Posterior vena cava (tissue), 2 donors: ENCODE data around the gene CCDC88A. TPM values are rescaled to one million over a fixed set of nuclear protein-coding genes. Genes with fewer than 3 reads are reported as not detected.
"Not testable (repeated sequence)": the region's sequence is repeated elsewhere in the genome, so short reads cannot be mapped to it uniquely, and the experiment has no call there.

Source experiments
- DNase-seq: peaks from one replicate; pipeline ENCODE4 v3.0.0-alpha.2; 2020; ENCODE audit warnings: low spot score
- intact Hi-C, 2 donors: fragments of 100-400 bp; cut with DNase I; formaldehyde crosslinking; loops; one replicate each; pipeline versions ENCODE4 v1.14.1 to v1.14.2; 2022 to 2023
- long read RNA-seq, 2 donors: library from polyadenylated mRNA; unstranded; transcript quantifications; one replicate each; pipeline ENCODE4 v2.0.0, GENCODE V29; 2020 to 2021
- total RNA-seq, 2 donors: library from RNA; stranded (reverse); fragmentation: NEBNext Ultra II Directional; extraction: Animal tissue kit (Norgen Biotek cat#: 25700); gene quantifications; one replicate each; pipeline ENCODE4 v1.2.1, GENCODE V29; 2021
- donor health status: DM: yes; HTN: yes; CAD: no.
- donor health status: DM: yes; HTN: yes; CAD: no.

Gene CCDC88A
- total RNA-seq: 10 to 100 TPM; 63.4 to 77.1 TPM
- long read RNA-seq, donor 1, full-length matches to known transcripts: 3 of 17 reads
- long read RNA-seq, donor 1, partial matches to known transcripts: 12 of 17 reads
- long read RNA-seq, donor 1, other reads (novel, unspliced or antisense): 2 of 17 reads
- long read RNA-seq, donor 2, partial matches to known transcripts: 23 of 25 reads
- long read RNA-seq, donor 2, other reads (novel, unspliced or antisense): 1 of 25 reads

- DNase-seq: peak; percentile 99
- intact Hi-C loops: loop anchor here in 1 of 2 donors (10.0 kb wide), 1 partner anchor 155 kb away; the partner anchor contains the start of gene MTIF2
Observed at GRCh38 chr2:55419679-55420438, at the start of gene CCDC88A. TSS of gene CCDC88A (minus strand) at chr2:55419856. CDS start at chr2:55419079, 777 bp downstream.

- intact Hi-C loops: no loop called here
- no peak for DNase-seq
Observed at GRCh38 chr2:55461679-55462078, 42.0 kb upstream of the CCDC88A start.

- intact Hi-C loops: no loop called here
- no peak for DNase-seq
Observed at GRCh38 chr2:55460562-55460961, 40.9 kb upstream of the CCDC88A start.

- intact Hi-C loops: no loop called here
- no peak for DNase-seq
Observed at GRCh38 chr2:55459714-55460274, 40.1 kb upstream of the CCDC88A start.

GRCh38 chr2:55459279-55459678 lies 39.6 kb upstream of the CCDC88A start:
- intact Hi-C loops: no loop called here
- DNase-seq: no peak

GRCh38 chr2:55454121-55454520 lies 34.5 kb upstream of the CCDC88A start:
- intact Hi-C loops: no loop called here

GRCh38 chr2:55452879-55453278 lies 33.2 kb upstream of the CCDC88A start:
- intact Hi-C loops: no loop called here
- no peak for DNase-seq

More at GRCh38 chr2:55454121-55454520, 34.5 kb upstream of the CCDC88A start:
- no peak for DNase-seq

GRCh38 chr2:55451699-55452098 lies 32.0 kb upstream of the CCDC88A start:
- intact Hi-C loops: no loop called here
- DNase-seq: no peak

GRCh38 chr2:55450014-55450413 lies 30.4 kb upstream of the CCDC88A start:
- DNase-seq, intact Hi-C loops: not testable (repeated sequence)

GRCh38 chr2:55442045-55442760 lies 22.5 kb upstream of the CCDC88A start:
- DNase-seq, intact Hi-C loops: not testable (repeated sequence)

GRCh38 chr2:55441280-55441892 lies 21.7 kb upstream of the CCDC88A start:
- DNase-seq: no peak
- intact Hi-C loops: no loop called here

GRCh38 chr2:55439101-55439397 lies 19.4 kb upstream of the CCDC88A start:
- DNase-seq: no peak
- intact Hi-C loops: no loop called here

GRCh38 chr2:55438391-55439100 lies 18.9 kb upstream of the CCDC88A start:
- no peak for DNase-seq
- intact Hi-C loops: no loop called here

GRCh38 chr2:55437515-55438390 lies 18.1 kb upstream of the CCDC88A start:
- DNase-seq: no peak
- intact Hi-C loops: no loop called here

GRCh38 chr2:55431982-55432627 lies 12.4 kb upstream of the CCDC88A start:
- DNase-seq: no peak
- intact Hi-C loops: no loop called here

- DNase-seq: no peak
- intact Hi-C loops: no loop called here
Observed at GRCh38 chr2:55430211-55430975, 10.7 kb upstream of the CCDC88A start.

- DNase-seq: no peak
- intact Hi-C loops: loop anchor here in 1 of 2 donors (10.0 kb wide), 1 partner anchor 163 kb away; the partner anchor contains the start of gene MTIF2
Observed at GRCh38 chr2:55428258-55428657, 8.6 kb upstream of the CCDC88A start.
